ENCODE data around the gene WNT10A.

Gene WNT10A

DNA sequence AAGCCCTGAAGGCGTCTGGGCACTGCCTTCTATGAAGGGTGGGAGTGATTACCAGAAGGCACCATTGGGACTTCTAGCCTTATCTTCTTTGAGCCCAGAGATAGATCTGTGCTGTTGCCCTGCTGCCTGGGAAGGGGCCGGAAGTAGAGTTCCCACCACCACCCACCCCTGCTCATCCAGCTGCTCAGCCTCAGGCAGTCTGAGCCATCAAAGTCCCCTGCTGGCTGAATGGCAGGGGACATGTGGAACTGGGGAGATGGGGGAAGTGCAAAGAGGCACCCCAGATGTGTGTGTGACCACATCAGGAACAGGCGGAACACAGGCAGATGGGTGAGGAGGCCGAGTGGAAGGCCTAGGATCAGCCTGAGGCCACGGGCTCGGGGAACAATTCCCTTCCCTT, 3.3 kb upstream of the WNT10A start:
- DNase-seq (ENCODE audit: low read depth) = no peak

DNA sequence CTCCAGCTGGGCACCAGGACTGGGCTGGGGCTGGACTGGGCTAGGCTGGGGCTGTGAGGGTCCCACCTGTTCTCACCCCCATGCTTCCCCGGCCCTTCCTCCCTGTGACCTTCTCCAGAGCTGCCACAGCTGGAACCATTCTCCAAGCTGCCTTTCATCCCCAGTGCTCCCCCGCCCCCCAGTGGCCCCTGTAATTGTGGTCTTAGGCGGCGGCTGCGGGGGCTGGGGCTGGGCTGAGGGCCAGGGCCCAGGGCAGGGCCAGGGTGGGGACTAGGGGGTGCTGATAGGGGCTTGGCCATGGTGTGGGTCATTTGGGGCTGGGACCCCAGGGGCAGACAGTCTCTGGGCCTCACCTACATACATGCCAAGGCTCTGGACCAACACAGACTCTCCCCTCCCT, 2.8 kb upstream of the WNT10A start:
- DNase-seq (ENCODE audit: low read depth) = no peak

DNA sequence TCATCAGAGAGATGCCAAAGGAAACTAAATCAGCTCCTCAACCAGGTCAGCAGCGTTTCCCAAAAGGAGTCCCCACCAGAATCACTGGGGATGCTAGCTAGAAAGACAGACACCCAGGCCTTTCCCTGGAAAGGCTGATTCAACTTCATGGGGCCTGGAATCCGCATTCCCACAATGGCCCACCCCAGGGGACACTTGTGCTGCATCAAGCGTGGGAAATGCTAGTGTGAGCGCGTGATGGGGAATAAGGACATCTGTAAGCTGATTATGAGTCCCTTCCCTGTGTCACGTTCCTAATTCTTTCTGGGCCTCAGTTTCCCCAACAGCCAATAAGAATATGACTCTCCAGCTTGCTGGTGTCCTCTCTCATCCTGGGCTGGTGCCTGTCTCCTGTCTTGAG, 2.2 kb upstream of the WNT10A start:
- no peak for DNase-seq (ENCODE audit: low read depth)

DNA sequence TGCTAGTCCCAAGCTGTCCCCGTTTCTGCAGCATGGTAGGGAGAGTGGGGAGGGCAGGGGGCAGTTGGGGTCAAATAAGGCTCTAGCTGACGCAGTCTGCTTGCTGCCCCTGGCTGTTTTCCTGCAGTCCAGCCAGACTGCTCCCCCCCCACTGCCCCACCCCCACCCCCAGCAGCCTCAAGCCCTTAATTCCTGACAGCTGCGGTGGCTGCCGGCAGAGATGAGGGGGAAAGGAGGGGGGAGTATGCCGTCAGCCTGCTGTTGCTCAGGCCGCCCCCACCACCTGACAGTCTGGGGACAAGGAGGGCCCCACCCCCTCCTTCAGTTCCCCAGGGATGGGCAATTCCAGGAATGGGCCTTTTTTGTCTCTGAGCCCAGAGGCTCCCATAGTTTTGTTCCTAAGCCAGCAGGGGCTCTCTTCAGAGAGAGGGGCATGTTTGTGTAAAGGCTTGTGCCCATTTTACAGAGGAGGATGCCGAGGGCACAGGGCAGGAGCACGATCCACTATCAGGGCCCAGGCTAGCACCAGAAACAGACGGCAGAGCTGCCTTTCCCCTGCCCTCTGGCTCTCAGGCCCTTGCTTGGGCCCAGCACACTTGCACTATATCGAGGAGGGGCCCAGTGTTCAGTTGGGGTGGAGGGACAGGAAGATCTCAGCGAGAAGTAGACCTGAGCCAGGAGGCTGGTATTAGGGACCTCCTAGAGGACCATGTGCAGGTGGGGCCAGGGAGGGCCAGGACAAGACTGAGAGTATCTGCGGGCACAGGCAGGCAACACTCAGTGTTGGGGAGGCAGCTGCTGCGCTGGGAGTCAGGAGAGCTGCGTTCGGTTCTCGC, 1.5 kb upstream of the WNT10A start:
- no peak for DNase-seq (ENCODE audit: low read depth)

DNA sequence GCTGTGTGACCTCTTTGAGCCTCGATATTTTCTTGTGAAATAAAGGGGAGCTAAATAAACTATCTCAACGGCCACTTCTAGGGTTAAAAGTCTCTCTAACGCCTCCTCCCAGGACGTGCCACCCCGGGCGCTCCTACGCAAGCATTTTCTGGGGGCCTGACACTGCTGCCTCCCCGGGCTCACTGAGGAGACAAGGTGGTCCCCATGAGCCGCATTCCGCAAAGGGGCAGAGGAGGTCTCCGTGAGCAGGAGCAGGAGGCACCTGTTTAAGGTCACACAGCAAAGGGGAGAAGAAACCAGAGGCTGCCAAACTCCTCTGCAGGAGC, 913 bp upstream of the WNT10A start:
- no peak for DNase-seq (ENCODE audit: low read depth)

DNA sequence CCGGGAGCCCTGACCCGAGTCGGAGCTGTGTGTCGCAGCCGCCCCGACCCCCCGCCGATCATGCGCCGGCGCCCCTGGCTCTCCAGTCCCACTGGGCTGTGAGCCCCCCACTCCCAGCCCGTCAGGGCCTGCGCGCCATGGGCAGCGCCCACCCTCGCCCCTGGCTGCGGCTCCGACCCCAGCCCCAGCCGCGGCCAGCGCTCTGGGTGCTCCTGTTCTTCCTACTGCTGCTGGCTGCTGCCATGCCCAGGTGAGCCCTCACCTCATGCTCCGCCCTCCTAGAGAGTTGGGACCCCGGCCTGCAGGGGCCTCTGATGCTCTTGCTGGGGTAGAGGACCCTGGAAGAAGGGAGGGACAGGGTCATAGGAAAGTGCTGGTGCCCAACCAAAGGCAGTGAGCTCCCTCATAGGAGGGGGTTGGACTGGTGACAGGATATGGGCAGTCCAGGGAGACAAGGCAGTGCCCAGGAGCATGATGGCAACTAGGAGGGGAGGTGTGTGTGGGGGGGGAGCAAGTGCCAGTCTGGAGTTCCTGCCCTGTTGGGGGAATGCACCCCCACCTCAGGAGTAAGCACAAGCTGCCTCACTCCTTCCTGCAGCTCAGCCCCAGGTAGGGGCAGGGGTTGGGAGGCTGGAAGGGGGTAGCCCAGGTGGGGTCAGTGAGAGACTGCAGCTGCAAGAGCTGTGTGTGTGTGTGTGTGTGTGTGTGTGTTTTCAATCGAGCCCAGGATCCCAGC, 375 bp downstream of the WNT10A start:
- no peak for DNase-seq (ENCODE audit: low read depth)

DNA sequence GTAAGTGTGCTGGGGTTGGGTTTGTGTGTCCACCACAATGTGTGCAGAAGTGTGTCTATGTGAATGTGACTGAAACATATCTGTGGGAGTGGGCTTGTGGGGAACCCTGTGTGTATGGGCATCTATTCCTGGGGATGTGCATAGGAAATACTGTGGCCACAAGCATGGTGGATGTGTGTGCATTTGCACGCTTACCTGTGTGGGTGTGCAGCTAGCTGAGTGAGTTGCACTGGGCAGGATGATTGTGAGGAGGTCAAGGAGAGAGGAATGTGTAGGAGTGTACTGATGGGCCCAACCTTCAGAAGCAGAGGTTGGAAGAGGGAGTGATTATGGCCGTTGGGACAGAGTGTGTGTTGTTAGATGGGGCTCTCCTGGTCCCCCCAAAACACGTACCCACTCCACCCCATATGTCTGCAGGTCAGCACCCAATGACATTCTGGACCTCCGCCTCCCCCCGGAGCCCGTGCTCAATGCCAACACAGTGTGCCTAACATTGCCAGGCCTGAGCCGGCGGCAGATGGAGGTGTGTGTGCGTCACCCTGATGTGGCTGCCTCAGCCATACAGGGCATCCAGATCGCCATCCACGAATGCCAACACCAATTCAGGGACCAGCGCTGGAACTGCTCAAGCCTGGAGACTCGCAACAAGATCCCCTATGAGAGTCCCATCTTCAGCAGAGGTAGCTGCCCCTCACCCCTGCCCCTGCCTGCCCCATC, 1.2 kb downstream of the WNT10A start:
- no peak for DNase-seq (ENCODE audit: low read depth)

DNA sequence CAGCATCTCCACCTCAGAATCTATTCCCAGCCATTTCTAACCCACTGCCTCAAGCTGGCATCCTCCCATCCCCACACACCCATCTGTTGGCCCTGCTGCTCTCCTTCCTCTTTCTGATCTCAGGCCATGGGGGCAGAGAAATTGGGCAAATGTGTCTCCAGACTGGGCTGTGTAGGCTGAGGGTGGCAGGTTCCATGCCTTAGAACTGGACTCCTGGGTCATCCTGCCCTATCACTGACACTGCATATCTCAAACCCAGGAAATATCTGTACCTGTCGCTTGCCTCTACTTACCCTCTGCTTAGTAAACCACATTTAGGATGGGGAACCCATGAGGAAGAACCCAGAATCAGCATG, 1.8 kb downstream of the WNT10A start:
- no peak for DNase-seq (ENCODE audit: low read depth)

DNA sequence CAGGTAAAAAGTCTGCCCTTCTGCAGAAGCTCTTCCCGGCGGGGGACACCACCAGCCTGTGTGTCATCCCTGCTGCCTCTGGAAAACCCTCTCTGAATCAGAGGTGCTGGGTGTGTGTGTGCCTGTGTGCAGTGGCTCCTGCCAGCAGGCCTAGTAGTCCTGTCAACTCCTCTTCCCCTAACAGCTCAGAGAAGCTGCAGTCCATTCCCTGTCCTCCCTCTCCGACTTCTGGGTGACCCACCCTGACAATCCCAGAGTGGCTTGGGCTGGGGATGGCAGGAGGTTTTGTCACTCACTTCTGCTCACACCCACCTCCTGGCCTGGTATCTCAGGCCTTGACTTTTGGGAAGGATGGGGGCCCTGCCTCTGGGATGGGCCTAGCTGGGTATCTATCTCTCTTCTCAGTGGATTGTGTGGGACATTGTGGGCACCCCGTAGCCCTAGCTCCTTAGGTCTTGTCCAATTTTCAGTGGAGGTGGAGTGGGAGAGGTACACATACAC, 2.3 kb downstream of the WNT10A start:
- no peak for DNase-seq (ENCODE audit: low read depth)

DNA sequence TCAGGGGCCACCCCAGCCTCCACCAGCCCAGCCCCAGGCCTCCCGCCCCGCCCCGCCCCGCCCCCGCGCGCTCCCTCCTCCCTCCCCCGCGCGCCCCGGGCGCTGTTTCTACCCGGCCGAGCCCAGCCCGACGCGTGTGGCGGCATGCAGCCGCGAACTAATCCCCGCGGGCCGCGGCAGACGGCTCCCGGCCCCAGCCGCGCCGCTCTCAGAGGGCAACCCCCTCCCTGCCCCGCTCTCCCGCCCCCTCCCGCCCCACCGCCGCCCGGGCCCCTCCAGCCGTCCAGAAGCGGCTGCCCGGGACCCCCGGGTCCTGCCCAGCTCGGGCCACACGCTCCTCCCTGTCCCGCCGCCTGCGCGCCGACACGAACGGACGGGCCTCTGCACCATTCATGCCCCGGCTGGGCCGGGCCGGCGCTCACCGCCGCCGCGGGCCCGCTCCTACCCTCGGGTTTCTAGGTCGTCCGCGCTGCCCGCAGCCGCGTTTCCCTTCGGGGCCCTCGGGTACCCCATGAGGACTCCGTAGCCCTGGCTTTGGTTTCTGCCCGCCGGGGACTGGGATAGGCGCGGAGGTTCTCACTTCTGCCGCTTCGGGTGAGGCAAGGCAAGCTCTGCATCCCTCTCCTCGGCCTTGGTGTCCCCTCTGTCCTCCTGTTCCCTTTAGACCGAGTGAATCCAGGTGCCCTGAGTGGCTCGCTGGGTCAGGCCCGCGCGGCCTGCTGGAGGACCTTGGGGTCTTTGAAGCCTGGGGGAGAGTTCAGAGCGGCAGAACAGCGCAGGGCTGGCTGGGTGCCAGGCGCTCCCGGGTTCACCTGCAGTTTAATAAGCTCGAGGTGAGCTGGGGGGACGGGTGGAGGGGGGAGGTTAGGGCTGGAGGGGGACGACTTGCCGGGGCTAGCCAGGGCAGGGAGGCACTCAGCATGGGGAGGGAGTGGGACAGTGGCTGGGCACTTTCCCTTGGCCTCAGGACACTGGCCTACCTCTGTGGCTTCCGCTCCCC, 3.1 kb downstream of the WNT10A start:
- peak; percentile 46 for DNase-seq (ENCODE audit: low read depth)

DNA sequence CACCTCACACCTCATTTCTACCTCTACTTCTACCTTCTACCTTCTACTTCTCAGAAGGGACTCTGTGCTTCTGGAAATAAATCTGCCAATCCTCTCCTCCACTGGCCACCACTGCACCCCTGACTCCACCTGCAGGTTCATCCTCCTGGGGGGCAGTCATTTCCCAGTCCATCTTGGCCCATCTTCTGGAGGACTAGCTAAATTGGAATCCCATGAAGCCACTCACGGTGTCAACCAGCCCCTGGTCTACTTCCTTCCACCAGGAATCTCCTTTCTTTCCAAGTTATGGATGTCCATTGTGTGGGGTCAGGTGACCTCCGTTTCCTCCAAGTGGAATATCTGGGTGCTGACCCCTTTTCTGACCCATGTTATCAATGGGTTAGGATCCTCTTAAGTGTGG, 3.9 kb downstream of the WNT10A start:
- DNase-seq (ENCODE audit: low read depth) = no peak

DNA sequence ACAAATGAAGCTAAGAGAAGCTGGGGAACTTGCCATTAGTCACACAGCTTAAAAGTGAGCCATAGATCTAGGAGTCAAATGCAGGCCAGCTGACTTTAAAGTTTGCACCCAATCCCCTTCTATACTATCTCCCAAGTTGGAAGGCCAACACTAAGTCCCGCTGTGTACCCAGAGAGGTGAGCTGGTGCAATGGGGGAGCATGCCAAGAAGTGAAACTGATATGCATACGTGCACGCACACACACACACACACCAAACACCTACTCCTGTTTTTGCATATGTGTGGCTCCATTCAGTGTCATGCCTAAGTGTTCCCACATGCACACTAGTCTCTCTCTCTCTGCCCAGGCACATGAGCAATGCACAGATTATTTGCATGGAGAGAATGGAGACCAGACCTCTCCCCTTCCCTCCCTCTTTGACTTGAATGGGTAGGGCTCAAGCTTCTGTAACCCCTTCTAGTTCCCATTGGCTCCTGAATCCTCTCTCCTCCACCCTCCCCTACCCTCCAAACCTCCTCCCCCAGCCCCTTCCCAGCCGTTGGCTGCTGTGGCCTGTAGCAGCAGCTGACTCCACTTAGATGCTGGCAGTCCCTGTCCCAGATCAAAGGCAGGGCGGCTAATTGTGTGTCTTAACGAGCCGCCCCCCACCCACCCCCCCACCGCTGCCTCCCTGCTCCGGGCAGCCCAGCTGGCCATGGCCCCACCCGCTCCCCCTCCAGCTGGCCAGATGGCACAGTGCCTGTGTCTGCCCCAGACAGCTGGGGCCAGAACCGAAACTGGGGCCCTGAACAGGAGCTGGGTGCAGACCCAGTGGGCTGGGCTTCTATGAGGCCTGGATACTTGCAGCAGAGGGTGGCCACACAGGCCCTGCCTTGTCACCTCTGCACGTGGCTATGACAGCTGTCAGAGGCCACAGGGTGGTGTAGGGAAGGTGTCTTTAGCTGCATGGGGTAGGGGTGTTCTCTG, 5.6 kb downstream of the WNT10A start:
- no peak for DNase-seq (ENCODE audit: low read depth)

DNA sequence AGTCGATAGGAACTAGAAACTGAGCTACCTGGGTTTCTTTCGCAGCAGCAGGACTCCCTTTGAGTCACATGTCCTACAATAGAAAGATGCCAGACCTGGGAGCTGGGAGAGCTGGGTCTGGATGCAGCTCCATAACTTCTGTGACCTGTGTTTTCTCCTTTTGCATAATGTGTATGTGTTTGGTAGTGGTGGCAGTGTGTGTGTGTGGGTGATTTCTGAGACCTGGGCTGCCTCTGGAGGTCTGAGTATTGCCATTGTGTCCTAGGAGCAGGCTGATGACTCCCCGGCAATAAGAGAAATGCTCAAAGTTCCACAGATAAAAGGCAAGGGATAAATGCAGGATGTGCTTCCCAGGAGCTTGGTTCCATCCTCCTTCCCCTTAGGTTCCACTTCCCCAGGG, 6.4 kb downstream of the WNT10A start:
- DNase-seq (ENCODE audit: low read depth) = no peak

DNA sequence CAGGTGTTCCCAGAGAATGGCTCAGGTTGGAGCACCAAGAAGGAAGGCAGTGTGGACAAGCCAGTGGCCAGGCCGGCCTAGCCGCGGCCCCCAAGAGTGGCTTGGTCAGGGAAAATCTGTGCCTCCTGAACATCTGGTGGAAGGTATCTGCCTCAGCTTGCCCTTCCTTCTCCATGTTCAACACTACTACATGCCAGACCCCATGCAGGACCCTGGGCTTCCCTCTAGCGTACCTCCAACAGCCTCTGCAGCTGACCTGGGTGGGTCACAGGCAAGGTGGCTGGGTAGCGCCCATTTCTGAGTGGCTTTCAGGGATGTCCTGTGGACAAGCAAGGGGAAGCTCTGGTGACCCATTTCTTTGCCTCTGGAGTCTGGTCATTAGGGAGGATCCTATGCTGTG, 7.7 kb downstream of the WNT10A start:
- DNase-seq (ENCODE audit: low read depth) = no peak

DNA sequence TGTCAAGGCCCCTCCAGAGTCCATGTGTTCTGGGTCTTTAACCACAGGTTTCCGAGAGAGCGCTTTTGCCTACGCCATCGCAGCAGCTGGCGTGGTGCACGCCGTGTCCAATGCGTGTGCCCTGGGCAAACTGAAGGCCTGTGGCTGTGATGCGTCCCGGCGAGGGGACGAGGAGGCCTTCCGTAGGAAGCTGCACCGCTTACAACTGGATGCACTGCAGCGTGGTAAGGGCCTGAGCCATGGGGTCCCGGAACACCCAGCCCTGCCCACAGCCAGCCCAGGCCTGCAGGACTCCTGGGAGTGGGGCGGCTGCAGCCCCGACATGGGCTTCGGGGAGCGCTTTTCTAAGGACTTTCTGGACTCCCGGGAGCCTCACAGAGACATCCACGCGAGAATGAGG, 9.3 kb downstream of the WNT10A start:
- DNase-seq (ENCODE audit: low read depth) = no peak

DNA sequence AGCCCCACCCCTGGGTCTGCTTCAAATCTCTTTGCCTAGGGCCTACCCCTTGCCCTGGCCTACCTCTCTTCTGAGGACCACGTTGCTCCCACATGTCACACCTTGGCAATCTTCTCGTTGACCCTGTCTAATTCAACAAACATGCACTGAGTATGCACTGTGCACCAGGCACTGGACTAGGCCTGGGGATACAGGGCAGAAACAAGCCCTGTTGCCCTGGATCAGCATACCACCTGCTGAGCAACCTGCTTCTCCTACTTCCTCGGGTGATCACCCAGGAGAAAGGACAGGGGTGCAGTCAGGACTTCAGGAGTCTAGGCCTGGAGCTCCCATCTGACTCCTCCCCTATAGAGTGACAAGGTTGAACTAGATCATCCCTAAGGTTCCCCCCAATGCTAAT, 9.7 kb downstream of the WNT10A start:
- DNase-seq (ENCODE audit: low read depth) = no peak

DNA sequence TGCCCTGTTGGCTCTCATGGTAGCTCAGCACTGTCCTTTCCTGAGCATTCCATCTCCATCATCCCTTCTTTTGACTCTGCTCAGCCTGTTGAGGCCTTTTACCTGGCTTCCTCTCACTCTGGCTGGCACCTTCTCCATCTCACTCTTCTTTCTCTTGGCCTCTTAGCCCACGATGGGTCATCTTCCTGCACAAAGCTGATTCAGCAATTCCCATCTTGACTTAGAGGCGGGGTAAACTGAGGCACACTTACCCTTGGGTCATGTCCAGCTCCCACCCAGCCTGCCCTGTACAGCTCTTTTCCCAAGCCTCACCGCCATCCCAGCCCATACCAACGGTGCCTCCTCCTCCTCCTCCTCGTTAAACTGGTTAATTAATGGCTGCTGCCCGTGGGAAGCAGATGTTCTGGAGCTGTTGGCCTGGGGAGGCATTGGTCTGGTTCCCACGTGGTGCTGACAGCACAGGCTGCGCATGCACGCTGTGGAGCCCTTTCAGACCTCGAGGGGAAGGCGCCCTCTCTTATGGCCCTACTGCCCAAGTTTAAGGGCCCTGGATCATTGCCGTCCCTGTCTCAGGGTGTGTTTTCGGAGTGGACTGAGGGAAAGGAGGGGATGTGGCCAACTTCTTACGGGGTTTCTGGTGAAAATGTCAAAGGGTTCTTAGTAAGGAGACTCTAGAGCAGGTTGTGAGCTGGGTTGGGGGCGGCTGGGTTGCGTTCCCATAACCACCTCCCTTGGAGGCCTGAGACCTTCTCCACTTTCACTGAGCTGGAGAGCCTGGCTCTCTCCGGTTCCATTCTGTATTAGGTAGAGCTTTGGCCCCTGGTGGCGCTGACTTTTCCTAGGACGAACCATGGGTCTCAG, 10.9 kb downstream of the WNT10A start:
- no peak for DNase-seq (ENCODE audit: low read depth)

DNA sequence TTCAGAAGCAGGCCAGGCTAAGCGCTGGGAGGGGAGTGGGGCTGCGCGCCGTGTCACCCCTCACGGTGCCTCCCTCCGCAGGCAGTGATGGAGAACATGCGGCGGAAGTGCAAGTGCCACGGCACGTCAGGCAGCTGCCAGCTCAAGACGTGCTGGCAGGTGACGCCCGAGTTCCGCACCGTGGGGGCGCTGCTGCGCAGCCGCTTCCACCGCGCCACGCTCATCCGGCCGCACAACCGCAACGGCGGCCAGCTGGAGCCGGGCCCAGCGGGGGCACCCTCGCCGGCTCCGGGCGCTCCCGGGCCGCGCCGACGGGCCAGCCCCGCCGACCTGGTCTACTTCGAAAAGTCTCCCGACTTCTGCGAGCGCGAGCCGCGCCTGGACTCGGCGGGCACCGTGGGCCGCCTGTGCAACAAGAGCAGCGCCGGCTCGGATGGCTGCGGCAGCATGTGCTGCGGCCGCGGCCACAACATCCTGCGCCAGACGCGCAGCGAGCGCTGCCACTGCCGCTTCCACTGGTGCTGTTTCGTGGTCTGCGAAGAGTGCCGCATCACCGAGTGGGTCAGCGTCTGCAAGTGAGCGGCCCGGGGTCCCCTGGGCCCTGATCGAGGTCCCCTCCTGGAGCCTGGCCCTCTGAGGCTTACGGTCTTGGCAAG, 12.2 kb downstream of the WNT10A start:
- peak; percentile 74 for DNase-seq (ENCODE audit: low read depth)

All from activated T-cell treated with anti-CD3 and anti-CD28 coated beads for 1 hour (primary cell).